HG03457 (cell line): ENCODE results near the gene RARRES1.

Experiments used
- ATAC-seq: cut with Tn5 transposase; IDR thresholded peaks from one replicate; pipeline ENCODE4 v1.9.1; 2021; ENCODE audit warnings: moderate number of reproducible peaks; ENCODE audit not compliant: unreplicated experiment

RARRES1 gene

GRCh38 chr3:158766364-158766763, 34.1 kb upstream of the RARRES1 start:
- ATAC-seq, result no peak

- ATAC-seq, result no peak
Observed at GRCh38 chr3:158765518-158766205, 33.4 kb upstream of the RARRES1 start.

- ATAC-seq, result no peak
Observed at GRCh38 chr3:158763421-158763820, 31.2 kb upstream of the RARRES1 start.

GRCh38 chr3:158762701-158763100, 30.4 kb upstream of the RARRES1 start:
- ATAC-seq, result no peak

- no peak for ATAC-seq
Observed at GRCh38 chr3:158761350-158761749, 29.1 kb upstream of the RARRES1 start.

GRCh38 chr3:158755421-158755820, 23.2 kb upstream of the RARRES1 start:
- ATAC-seq, result no peak

GRCh38 chr3:158753854-158754253, 21.6 kb upstream of the RARRES1 start:
- no peak for ATAC-seq

GRCh38 chr3:158751316-158751715, 19.1 kb upstream of the RARRES1 start:
- no peak for ATAC-seq

- no peak for ATAC-seq
Observed at GRCh38 chr3:158750016-158750415, 17.8 kb upstream of the RARRES1 start.

- no peak for ATAC-seq
Observed at GRCh38 chr3:158749526-158749925, 17.3 kb upstream of the RARRES1 start.

GRCh38 chr3:158748237-158748828, 16.1 kb upstream of the RARRES1 start:
- ATAC-seq, result no peak

GRCh38 chr3:158747417-158747816, 15.2 kb upstream of the RARRES1 start:
- ATAC-seq, result peak; percentile 13

GRCh38 chr3:158745551-158745950, 13.3 kb upstream of the RARRES1 start:
- no peak for ATAC-seq

- ATAC-seq, result no peak
Observed at GRCh38 chr3:158744567-158745288, 12.5 kb upstream of the RARRES1 start.

GRCh38 chr3:158743664-158744566, 11.7 kb upstream of the RARRES1 start:
- no peak for ATAC-seq

GRCh38 chr3:158742871-158743663, 10.8 kb upstream of the RARRES1 start:
- no peak for ATAC-seq

GRCh38 chr3:158739661-158740060, 7.4 kb upstream of the RARRES1 start:
- no peak for ATAC-seq

GRCh38 chr3:158739078-158739477, 6.8 kb upstream of the RARRES1 start:
- no peak for ATAC-seq

- ATAC-seq, result no peak
Observed at GRCh38 chr3:158738653-158739052, 6.4 kb upstream of the RARRES1 start.

GRCh38 chr3:158737976-158738615, 5.8 kb upstream of the RARRES1 start:
- ATAC-seq, result no peak
